Liver (tissue), 3 donors: ENCODE results near the gene OTOGL.

ENCODE experiments used
- EGR1 ChIP-seq, 2 donors: IDR thresholded peaks; 2 replicates each; pipeline ENCODE4 v1.6.1; 2016 to 2018; ENCODE audit warnings: antibody characterized with exemption in 2 of 2, low read depth in 2 of 2
- GABPA ChIP-seq, 2 donors: IDR thresholded peaks in 1 of 2; conservative IDR thresholded peaks in 1 of 2; 2 replicates each; pipeline ENCODE4 v1.6.1; 2016; ENCODE audit warnings: antibody characterized with exemption in 2 of 2, mild to moderate bottlenecking in 1 of 2, moderate library complexity in 1 of 2
- HNF4A ChIP-seq, 2 donors: conservative IDR thresholded peaks; 2 replicates each; pipeline ENCODE4 v1.6.1; 2016; ENCODE audit warnings: antibody characterized with exemption in 2 of 2, mild to moderate bottlenecking in 2 of 2
- HNF4G ChIP-seq: IDR thresholded peaks from 2 replicates; pipeline ENCODE4 v1.6.1; 2016; ENCODE audit warnings: antibody characterized with exemption
- JUND ChIP-seq, 2 donors: IDR thresholded peaks; 2 replicates each; pipeline ENCODE4 v1.6.1; 2016; ENCODE audit warnings: antibody characterized with exemption in 2 of 2
- RAD21 ChIP-seq, 2 donors: IDR thresholded peaks; 2 replicates each; pipeline ENCODE4 v1.6.1; 2016; ENCODE audit warnings: antibody characterized with exemption in 2 of 2, mild to moderate bottlenecking in 2 of 2
- YY1 ChIP-seq: IDR thresholded peaks from 2 replicates; pipeline ENCODE4 v1.6.1; 2016; ENCODE audit warnings: antibody characterized with exemption, mild to moderate bottlenecking
- TF ChIP-seq, protein P1 (sequence below): fragments of 150-350 bp; IDR thresholded peaks from 2 replicates; pipeline ENCODE4 v1.5.1; 2017; ENCODE audit warnings: improper control_type of control experiment, low read depth, low read length; ENCODE audit not compliant: missing input control
- TF ChIP-seq, protein P2 (sequence below): IDR thresholded peaks from 2 replicates; pipeline ENCODE4 v1.6.1; 2016; ENCODE audit warnings: antibody characterized with exemption
- TF ChIP-seq, protein P3 (sequence below): IDR thresholded peaks from 2 replicates; pipeline ENCODE4 v1.6.1; 2016; ENCODE audit warnings: antibody characterized with exemption, mild to moderate bottlenecking
- TF ChIP-seq, protein P4 (sequence below): IDR thresholded peaks from 2 replicates; pipeline ENCODE4 v1.6.1; 2016; ENCODE audit warnings: antibody characterized with exemption
- TF ChIP-seq, protein P5 (sequence below): IDR thresholded peaks from 2 replicates; pipeline ENCODE4 v1.6.1; 2016; ENCODE audit warnings: antibody characterized with exemption
- donor health status: healthy.
- donor health status: healthy.

DNA sequence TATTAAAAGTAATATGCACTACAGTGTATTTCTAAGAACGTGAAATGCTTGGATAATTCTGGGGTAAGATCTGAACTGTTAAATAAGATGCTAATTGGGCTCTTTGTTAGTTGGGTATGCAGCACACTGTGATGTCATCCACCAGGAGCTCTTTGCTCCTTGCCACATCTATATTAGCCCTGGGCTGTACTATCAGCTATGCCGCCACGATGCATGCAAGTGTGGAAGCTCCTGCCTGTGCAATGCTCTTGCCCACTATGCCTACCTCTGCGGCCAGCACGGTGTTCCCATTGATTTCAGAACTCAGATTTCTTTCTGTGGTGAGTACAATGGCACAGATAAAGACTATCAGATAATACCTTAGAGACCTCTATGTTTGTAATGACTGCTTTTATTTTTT is 165.6 kb downstream of the OTOGL start:
- TF ChIP-seq, protein P1, sequence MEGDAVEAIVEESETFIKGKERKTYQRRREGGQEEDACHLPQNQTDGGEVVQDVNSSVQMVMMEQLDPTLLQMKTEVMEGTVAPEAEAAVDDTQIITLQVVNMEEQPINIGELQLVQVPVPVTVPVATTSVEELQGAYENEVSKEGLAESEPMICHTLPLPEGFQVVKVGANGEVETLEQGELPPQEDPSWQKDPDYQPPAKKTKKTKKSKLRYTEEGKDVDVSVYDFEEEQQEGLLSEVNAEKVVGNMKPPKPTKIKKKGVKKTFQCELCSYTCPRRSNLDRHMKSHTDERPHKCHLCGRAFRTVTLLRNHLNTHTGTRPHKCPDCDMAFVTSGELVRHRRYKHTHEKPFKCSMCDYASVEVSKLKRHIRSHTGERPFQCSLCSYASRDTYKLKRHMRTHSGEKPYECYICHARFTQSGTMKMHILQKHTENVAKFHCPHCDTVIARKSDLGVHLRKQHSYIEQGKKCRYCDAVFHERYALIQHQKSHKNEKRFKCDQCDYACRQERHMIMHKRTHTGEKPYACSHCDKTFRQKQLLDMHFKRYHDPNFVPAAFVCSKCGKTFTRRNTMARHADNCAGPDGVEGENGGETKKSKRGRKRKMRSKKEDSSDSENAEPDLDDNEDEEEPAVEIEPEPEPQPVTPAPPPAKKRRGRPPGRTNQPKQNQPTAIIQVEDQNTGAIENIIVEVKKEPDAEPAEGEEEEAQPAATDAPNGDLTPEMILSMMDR: no peak
- TF ChIP-seq HNF4G (no peak), EGR1 (IDR thresholded peaks at IDR 0.05; ENCODE audit: low read depth in 2 of 2) (no peak), GABPA (IDR thresholded peaks at IDR 0.05 in 1 of 2, conservative IDR thresholded peaks at IDR 0.05 in 1 of 2) (no peak), RAD21 (IDR thresholded peaks at IDR 0.05) (no peak), HNF4A (conservative IDR thresholded peaks at IDR 0.05) (no peak), JUND (IDR thresholded peaks at IDR 0.05) (no peak), YY1 (no peak)
- TF ChIP-seq, protein P2, sequence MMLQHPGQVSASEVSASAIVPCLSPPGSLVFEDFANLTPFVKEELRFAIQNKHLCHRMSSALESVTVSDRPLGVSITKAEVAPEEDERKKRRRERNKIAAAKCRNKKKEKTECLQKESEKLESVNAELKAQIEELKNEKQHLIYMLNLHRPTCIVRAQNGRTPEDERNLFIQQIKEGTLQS: no peak
- TF ChIP-seq, protein P3, sequence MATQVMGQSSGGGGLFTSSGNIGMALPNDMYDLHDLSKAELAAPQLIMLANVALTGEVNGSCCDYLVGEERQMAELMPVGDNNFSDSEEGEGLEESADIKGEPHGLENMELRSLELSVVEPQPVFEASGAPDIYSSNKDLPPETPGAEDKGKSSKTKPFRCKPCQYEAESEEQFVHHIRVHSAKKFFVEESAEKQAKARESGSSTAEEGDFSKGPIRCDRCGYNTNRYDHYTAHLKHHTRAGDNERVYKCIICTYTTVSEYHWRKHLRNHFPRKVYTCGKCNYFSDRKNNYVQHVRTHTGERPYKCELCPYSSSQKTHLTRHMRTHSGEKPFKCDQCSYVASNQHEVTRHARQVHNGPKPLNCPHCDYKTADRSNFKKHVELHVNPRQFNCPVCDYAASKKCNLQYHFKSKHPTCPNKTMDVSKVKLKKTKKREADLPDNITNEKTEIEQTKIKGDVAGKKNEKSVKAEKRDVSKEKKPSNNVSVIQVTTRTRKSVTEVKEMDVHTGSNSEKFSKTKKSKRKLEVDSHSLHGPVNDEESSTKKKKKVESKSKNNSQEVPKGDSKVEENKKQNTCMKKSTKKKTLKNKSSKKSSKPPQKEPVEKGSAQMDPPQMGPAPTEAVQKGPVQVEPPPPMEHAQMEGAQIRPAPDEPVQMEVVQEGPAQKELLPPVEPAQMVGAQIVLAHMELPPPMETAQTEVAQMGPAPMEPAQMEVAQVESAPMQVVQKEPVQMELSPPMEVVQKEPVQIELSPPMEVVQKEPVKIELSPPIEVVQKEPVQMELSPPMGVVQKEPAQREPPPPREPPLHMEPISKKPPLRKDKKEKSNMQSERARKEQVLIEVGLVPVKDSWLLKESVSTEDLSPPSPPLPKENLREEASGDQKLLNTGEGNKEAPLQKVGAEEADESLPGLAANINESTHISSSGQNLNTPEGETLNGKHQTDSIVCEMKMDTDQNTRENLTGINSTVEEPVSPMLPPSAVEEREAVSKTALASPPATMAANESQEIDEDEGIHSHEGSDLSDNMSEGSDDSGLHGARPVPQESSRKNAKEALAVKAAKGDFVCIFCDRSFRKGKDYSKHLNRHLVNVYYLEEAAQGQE: no peak
- TF ChIP-seq, protein P4, sequence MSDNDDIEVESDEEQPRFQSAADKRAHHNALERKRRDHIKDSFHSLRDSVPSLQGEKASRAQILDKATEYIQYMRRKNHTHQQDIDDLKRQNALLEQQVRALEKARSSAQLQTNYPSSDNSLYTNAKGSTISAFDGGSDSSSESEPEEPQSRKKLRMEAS: no peak
- TF ChIP-seq, protein P5, sequence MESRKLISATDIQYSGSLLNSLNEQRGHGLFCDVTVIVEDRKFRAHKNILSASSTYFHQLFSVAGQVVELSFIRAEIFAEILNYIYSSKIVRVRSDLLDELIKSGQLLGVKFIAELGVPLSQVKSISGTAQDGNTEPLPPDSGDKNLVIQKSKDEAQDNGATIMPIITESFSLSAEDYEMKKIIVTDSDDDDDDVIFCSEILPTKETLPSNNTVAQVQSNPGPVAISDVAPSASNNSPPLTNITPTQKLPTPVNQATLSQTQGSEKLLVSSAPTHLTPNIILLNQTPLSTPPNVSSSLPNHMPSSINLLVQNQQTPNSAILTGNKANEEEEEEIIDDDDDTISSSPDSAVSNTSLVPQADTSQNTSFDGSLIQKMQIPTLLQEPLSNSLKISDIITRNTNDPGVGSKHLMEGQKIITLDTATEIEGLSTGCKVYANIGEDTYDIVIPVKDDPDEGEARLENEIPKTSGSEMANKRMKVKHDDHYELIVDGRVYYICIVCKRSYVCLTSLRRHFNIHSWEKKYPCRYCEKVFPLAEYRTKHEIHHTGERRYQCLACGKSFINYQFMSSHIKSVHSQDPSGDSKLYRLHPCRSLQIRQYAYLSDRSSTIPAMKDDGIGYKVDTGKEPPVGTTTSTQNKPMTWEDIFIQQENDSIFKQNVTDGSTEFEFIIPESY: no peak
